A549 (cell line): ENCODE measurements around the gene PPP1R13L. TPM values are rescaled to one million over a fixed set of nuclear protein-coding genes. Genes with fewer than 3 reads are reported as not detected.

ENCODE experiments used
- ATAC-seq, 2 experiments: fragments of 200-7000 bp in 1 of 2; fragments of >200 bp in 1 of 2; cut with Nextera tagmentation in 1 of 2; cut with Tn5 transposase in 1 of 2; 3 replicates each; pipeline versions ENCODE4 v1.8.0 to v1.9.1; 2018 to 2020; ENCODE audit warnings: mild to moderate bottlenecking in 1 of 2, moderate library complexity in 1 of 2
- CTCF ChIA-PET: fragments of 300-600 bp; sonication (Branson Sonifier 250); formaldehyde crosslinking; extraction: SDS; loops from one replicate; lab custom pipeline; 2021; ENCODE audit warnings: antibody characterized with exemption, inconsistent platforms; lab: Yijun Ruan, JAX
- POLR2A ChIA-PET: fragments of 350-600 bp; formaldehyde crosslinking; extraction: SDS; loops from one replicate; lab custom pipeline; 2021; ENCODE audit warnings: antibody characterized with exemption, inconsistent platforms; lab: Yijun Ruan, JAX
- DNase-seq, 2 experiments: peaks; one replicate each; pipeline versions ENCODE4 v3.0.0 to v3.0.0-alpha.2; 2011 to 2016; ENCODE audit warnings: low read depth in 1 of 2, low spot score in 1 of 2
- FAIRE-seq: peaks from 2 replicates; lab custom pipeline; 2011; peaks lifted over from hg19 to GRCh38; lab: Jason Lieb, UNC
- H3K27ac ChIP-seq, 2 experiments: fragments of >200 bp; sonication (Bioruptor Twin); formaldehyde crosslinking; 3 replicates each; pipeline ENCODE4 v1.5.1; 2016 to 2017
- H3K4me1 ChIP-seq: fragments of >200 bp; sonication (Bioruptor Twin); formaldehyde crosslinking; 3 replicates; pipeline ENCODE4 v1.6.1; 2016
- H3K4me2 ChIP-seq: fragments of >200 bp; sonication (Bioruptor Twin); formaldehyde crosslinking; 3 replicates; pipeline ENCODE4 v1.6.1; 2016
- H3K4me3 ChIP-seq: fragments of >200 bp; sonication (Bioruptor Twin); formaldehyde crosslinking; 3 replicates; pipeline ENCODE4 v1.5.1; 2016
- H3K9me3 ChIP-seq: fragments of >200 bp; sonication (Bioruptor Twin); formaldehyde crosslinking; 3 replicates; pipeline ENCODE4 v1.6.1; 2016
- BHLHE40 ChIP-seq: IDR thresholded peaks from 2 replicates; pipeline ENCODE4 v1.6.1; 2012; ENCODE audit warnings: low read depth, low read length, inconsistent platforms
- CBX8 ChIP-seq: fragments of 200-600 bp; sonication (generic); IDR thresholded peaks from 2 replicates; pipeline ENCODE4 v1.6.1; 2016
- CHD2 ChIP-seq: fragments of 150-350 bp; IDR thresholded peaks from 2 replicates; pipeline ENCODE4 v1.6.1; 2014; ENCODE audit warnings: low read length; ENCODE audit not compliant: partially characterized antibody
- CHD4 ChIP-seq: fragments of 200-600 bp; sonication (generic); IDR thresholded peaks from 2 replicates; pipeline ENCODE4 v1.6.1; 2016; ENCODE audit warnings: antibody characterized with exemption, mild to moderate bottlenecking, borderline replicate concordance
- CTCF ChIP-seq: fragments of >200 bp; sonication (Bioruptor Twin); formaldehyde crosslinking; IDR thresholded peaks from 3 replicates; pipeline ENCODE4 v1.5.1; 2016
- EHF ChIP-seq: fragments of 250-450 bp; sonication (Bioruptor Pico); IDR thresholded peaks from 2 replicates; pipeline ENCODE4 v1.5.0; 2020; ENCODE audit warnings: mild to moderate bottlenecking
- EHMT2 ChIP-seq: fragments of 200-600 bp; sonication (generic); IDR thresholded peaks from 2 replicates; pipeline ENCODE4 v1.6.1; 2016; ENCODE audit warnings: antibody characterized with exemption, low read depth, mild to moderate bottlenecking, moderate library complexity
- FOSB ChIP-seq: fragments of 250-450 bp; sonication (Bioruptor Pico); IDR thresholded peaks from 2 replicates; pipeline ENCODE4 v1.5.0; 2020; ENCODE audit warnings: mild to moderate bottlenecking, moderate library complexity
- GATA3 ChIP-seq: IDR thresholded peaks from 2 replicates; pipeline ENCODE4 v1.6.1; 2012; ENCODE audit warnings: borderline replicate concordance
- HDAC2 ChIP-seq: fragments of 200-600 bp; sonication (generic); IDR thresholded peaks from 2 replicates; pipeline ENCODE4 v1.6.1; 2016
- HOXB5 ChIP-seq: fragments of 250-450 bp; sonication (Bioruptor Pico); IDR thresholded peaks from 2 replicates; pipeline ENCODE4 v1.5.0; 2020; ENCODE audit warnings: mild to moderate bottlenecking, moderate library complexity
- JUNB ChIP-seq: fragments of >200 bp; sonication (Bioruptor Twin); formaldehyde crosslinking; IDR thresholded peaks from 2 replicates; pipeline ENCODE4 v1.6.1; 2016
- KDM5A ChIP-seq: fragments of 200-600 bp; sonication (generic); IDR thresholded peaks from 2 replicates; pipeline ENCODE4 v1.6.1; 2016; ENCODE audit warnings: antibody characterized with exemption, mild to moderate bottlenecking
- MAFK ChIP-seq: fragments of 450-650 bp; IDR thresholded peaks from 2 replicates; pipeline ENCODE4 v1.6.1; 2014; ENCODE audit not compliant: partially characterized antibody
- MYC ChIP-seq: IDR thresholded peaks from 2 replicates; pipeline ENCODE4 v1.6.1; 2012; ENCODE audit warnings: mild to moderate bottlenecking, inconsistent platforms, low read length, improper control_type of control experiment, borderline replicate concordance
- NFE2L2 ChIP-seq: fragments of 150-350 bp; conservative IDR thresholded peaks from 2 replicates; pipeline ENCODE4 v1.6.1; 2014; ENCODE audit warnings: low read length
- RAD21 ChIP-seq, 2 experiments: fragments of >200 bp in 1 of 2; sonication (Bioruptor Twin) in 1 of 2; formaldehyde crosslinking in 1 of 2; IDR thresholded peaks in 1 of 2; conservative IDR thresholded peaks in 1 of 2; 2 replicates in 1 of 2; 3 replicates in 1 of 2; pipeline ENCODE4 v1.6.1; 2012 to 2018; ENCODE audit warnings: inconsistent platforms in 1 of 2
- RFX5 ChIP-seq: fragments of 450-650 bp; IDR thresholded peaks from 2 replicates; pipeline ENCODE4 v1.7.1; 2014; ENCODE audit warnings: antibody characterized with exemption, mild to moderate bottlenecking, moderate library complexity
- SREBF2 ChIP-seq: fragments of 450-650 bp; IDR thresholded peaks from 2 replicates; pipeline ENCODE4 v1.6.1; 2014; ENCODE audit warnings: mild to moderate bottlenecking, moderate library complexity
- TP53 ChIP-seq: fragments of 250-450 bp; sonication (Bioruptor Pico); IDR thresholded peaks from 2 replicates; pipeline ENCODE4 v1.5.0; 2021; ENCODE audit warnings: mild to moderate bottlenecking, moderate library complexity
- USF2 ChIP-seq: fragments of 450-650 bp; IDR thresholded peaks from 2 replicates; pipeline ENCODE4 v1.6.1; 2014; ENCODE audit warnings: antibody characterized with exemption
- ZC3H11A ChIP-seq: fragments of 450-650 bp; IDR thresholded peaks from 2 replicates; pipeline ENCODE4 v1.6.1; 2014; ENCODE audit warnings: antibody characterized with exemption, mild to moderate bottlenecking
- ZNF302 ChIP-seq: fragments of 250-450 bp; sonication (Bioruptor Pico); IDR thresholded peaks from 2 replicates; pipeline ENCODE4 v1.9.0; 2021; ENCODE audit warnings: inconsistent platforms, mild to moderate bottlenecking, moderate library complexity
- WGBS: methylation state at CpG from one replicate; pipeline ENCODE4 v1.1.6; 2017; ENCODE audit errors: missing lambda C conversion rate; 5-methylcytosine and 5-hydroxymethylcytosine counted together
- polyA plus RNA-seq, 4 experiments: library from polyadenylated mRNA; depleted of rRNA in 3 of 4; stranded (reverse); fragments of >200 nt; fragmentation: RNase III in 1 of 4; extraction: RNeasy Plus Mini Kit Qiagen cat#74134 plus additional on column Dnase treatment in 1 of 4; gene quantifications; 2 replicates in 3 of 4; 3 replicates in 1 of 4; pipeline ENCODE4 v1.2.3, GENCODE V29; 2011 to 2017
- TF ChIP-seq, protein P1 (sequence below): fragments of >200 bp; sonication (Bioruptor Twin); formaldehyde crosslinking; IDR thresholded peaks from 2 replicates; pipeline ENCODE4 v1.6.1; 2016

PPP1R13L gene
- polyA plus RNA-seq, 2 of the 4 experiments (the other 2 are of a cell fraction), result 3.2 to 18.9 TPM

- Histone ChIP-seq H3K4me3 (no peak overlapping the region), H3K4me1 (peaks cover 3% of the 10 kb centered on the region; the same call in 2 of the 3 replicates)
- no peak for DNase-seq
- TF ChIP-seq KDM5A, result no peak
- no peak for TF ChIP-seq HOXB5 (CRISPR knock-in tag)
- TF ChIP-seq EHMT2, result no peak
- no peak for TF ChIP-seq SREBF2
- no peak for TF ChIP-seq CBX8
- no peak for TF ChIP-seq FOSB (CRISPR knock-in tag)
- TF ChIP-seq MAFK, result no peak
- no peak for TF ChIP-seq HDAC2
- TF ChIP-seq, protein P1, sequence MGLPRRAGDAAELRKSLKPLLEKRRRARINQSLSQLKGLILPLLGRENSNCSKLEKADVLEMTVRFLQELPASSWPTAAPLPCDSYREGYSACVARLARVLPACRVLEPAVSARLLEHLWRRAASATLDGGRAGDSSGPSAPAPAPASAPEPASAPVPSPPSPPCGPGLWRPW, result no peak
- no peak for TF ChIP-seq JUNB
- no peak for TF ChIP-seq USF2
- TF ChIP-seq CHD2, result no peak
- no peak for TF ChIP-seq GATA3
- TF ChIP-seq BHLHE40, result no peak
- TF ChIP-seq RAD21 (conservative IDR thresholded peaks at IDR 0.05 in 1 of 2, IDR thresholded peaks at IDR 0.05 in 1 of 2), result no peak
- no peak for TF ChIP-seq MYC
- TF ChIP-seq TP53 (CRISPR knock-in tag), result no peak
- no peak for TF ChIP-seq NFE2L2
- TF ChIP-seq ZNF302 (CRISPR knock-in tag), result no peak
- TF ChIP-seq, all 56 proteins: peak for 0
- H3K27ac ChIP-seq, result no peak overlapping the region
- FAIRE-seq, result no peak
- peak in 1 of 2 experiments; percentile 13; a peak in 2 of 6 replicates for ATAC-seq
- 73% methylated on average over 3 of the region's 15 CpGs for WGBS
- CTCF ChIA-PET, result interaction anchor here (1.2 to 1.8 kb wide), 3 partner anchors 57 to 139 kb away, joined by 3 to 6 read pairs (median 4); no protein-coding TSS in a partner anchor
- POLR2A ChIA-PET, result no interaction called here
- no peaks in the 10 kb centered on the region for H3K9me3 ChIP-seq
- no peak overlapping the region for H3K4me2 ChIP-seq
These were observed 60.0 kb downstream of the PPP1R13L start for GRCh38 chr19:45344621-45345505.

DNA sequence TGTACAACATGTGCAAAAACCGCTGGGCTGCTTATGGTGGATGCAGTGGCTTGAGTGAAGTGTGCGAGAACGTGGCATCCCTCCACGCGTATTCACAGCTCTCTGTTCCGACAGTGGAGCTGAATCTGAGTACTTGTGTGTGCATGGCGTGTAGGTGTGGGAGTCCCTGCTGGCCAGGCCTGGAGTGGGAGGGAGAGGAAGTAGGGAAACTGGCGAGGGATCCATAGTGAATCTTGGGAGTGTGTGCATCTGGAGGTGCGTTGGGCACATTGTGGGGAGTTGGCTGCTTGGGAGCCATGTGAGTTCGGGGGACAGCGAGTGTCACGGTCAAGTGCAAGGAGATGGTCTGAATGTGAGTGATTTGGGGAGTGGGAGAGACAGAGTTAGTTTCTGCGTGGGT lies 62.0 kb downstream of the PPP1R13L start:
- FAIRE-seq (no peak), ATAC-seq (no peak), DNase-seq (no peak)
- ChIA-PET POLR2A (no interaction called here), CTCF (interaction anchor here (1.0 to 1.6 kb wide), 3 partner anchors 10 to 26 kb away, joined by 3 to 4 read pairs (median 4); no protein-coding TSS in a partner anchor)
- Histone ChIP-seq H3K9me3 (no peaks in the 10 kb centered on the region), H3K4me1 (peaks cover 3% of the 10 kb centered on the region; the same call in 2 of the 3 replicates), H3K27ac (no peak overlapping the region), H3K4me3 (no peak overlapping the region), H3K4me2 (no peak overlapping the region)
- TF ChIP-seq EHF (CRISPR knock-in tag) (no peak), ZC3H11A (no peak), CHD4 (no peak), HOXB5 (CRISPR knock-in tag) (no peak), CTCF (no peak), CHD2 (no peak), FOSB (CRISPR knock-in tag) (no peak), KDM5A (no peak), RFX5 (no peak), JUNB (no peak)
- WGBS, result 90% methylated on average over 13 of the region's 13 CpGs
